B cell (primary cell): Measurements from ENCODE around the gene STAU1. TPM values are rescaled to one million over a fixed set of nuclear protein-coding genes. Genes with fewer than 3 reads are reported as not detected.

ENCODE experiments used
- ATAC-seq: fragments of 200-7000 bp; cut with Tn5 transposase; one replicate; pipeline ENCODE4 v1.10.0; 2021; ENCODE audit warnings: low read depth, mild to moderate bottlenecking, moderate number of reproducible peaks, moderate library complexity
- CTCF ChIA-PET: fragments of 350-600 bp; sonication (Branson Sonifier 250); formaldehyde crosslinking; loops from one replicate; lab custom pipeline; 2021; ENCODE audit warnings: antibody characterized with exemption, inconsistent platforms; lab: Charles Lee
- POLR2A ChIA-PET: fragments of 350-600 bp; sonication (Branson Sonifier 250); formaldehyde crosslinking; loops from one replicate; lab custom pipeline; 2021; ENCODE audit warnings: antibody characterized with exemption; lab: Charles Lee
- DNase-seq: peaks from one replicate; pipeline ENCODE4 v3.0.0; 2013
- H2AFZ ChIP-seq: 2 replicates; pipeline ENCODE4 v1.6.1; 2012; ENCODE audit warnings: mild to moderate bottlenecking, low read depth, low read length; ENCODE audit not compliant: insufficient read depth, poor library complexity, severe bottlenecking
- H3K27ac ChIP-seq, 2 donors: 1 replicate in 1 of 2; 2 replicates in 1 of 2; pipeline ENCODE4 v1.5.1; 2012 to 2013; ENCODE audit warnings: low read length in 2 of 2, mild to moderate bottlenecking in 2 of 2, moderate library complexity in 1 of 2
- H3K27me3 ChIP-seq, 4 experiments: fragments of 200-600 bp in 1 of 4; sonication (generic) in 1 of 4; replicated peaks in 1 of 4; 1 replicate in 2 of 4; 2 replicates in 2 of 4; pipeline versions ENCODE4 v1.6.1 to v1.7.0; 2013 to 2016; ENCODE audit warnings: low read length in 3 of 4, mild to moderate bottlenecking in 2 of 4, mixed read lengths in 1 of 4, moderate library complexity in 1 of 4; ENCODE audit not compliant: insufficient read depth in 4 of 4, control insufficient read depth in 3 of 4; ENCODE audit errors: control extremely low read depth in 1 of 4
- H3K36me3 ChIP-seq, 2 experiments: replicated peaks in 1 of 2; 1 replicate in 1 of 2; 2 replicates in 1 of 2; pipeline versions ENCODE4 v1.6.1 to v1.7.1; 2013; ENCODE audit warnings: low read length in 1 of 2; ENCODE audit not compliant: insufficient read depth in 2 of 2, control insufficient read depth in 1 of 2; ENCODE audit errors: control extremely low read depth in 1 of 2, extremely low read depth in 1 of 2
- H3K4me1 ChIP-seq, 2 donors: fragments of 200-600 bp in 1 of 2; sonication (generic) in 1 of 2; 1 replicate in 1 of 2; 2 replicates in 1 of 2; pipeline versions ENCODE4 v1.5.1 to v1.6.1; 2013 to 2017; ENCODE audit warnings: low read length in 2 of 2; ENCODE audit not compliant: control insufficient read depth in 2 of 2, insufficient read depth in 2 of 2
- H3K4me2 ChIP-seq: replicated peaks from 2 replicates; pipeline ENCODE3; 2012; ENCODE audit warnings: mild to moderate bottlenecking, low read depth, low read length; ENCODE audit not compliant: poor library complexity, severe bottlenecking
- H3K4me3 ChIP-seq, 5 experiments: fragments of 200-600 bp in 1 of 5; sonication (generic) in 1 of 5; 1 replicate in 3 of 5; 2 replicates in 2 of 5; pipeline versions ENCODE4 v1.5.1 to v1.7.0; 2011 to 2016; ENCODE audit warnings: low read length in 4 of 5, mild to moderate bottlenecking in 4 of 5, low read depth in 2 of 5, control low read depth in 1 of 5, moderate library complexity in 1 of 5; ENCODE audit not compliant: insufficient read depth in 1 of 5; ENCODE audit errors: control extremely low read depth in 1 of 5, extremely low read depth in 1 of 5
- H3K79me2 ChIP-seq: fragments of 200-600 bp; sonication (generic); one replicate; pipeline ENCODE4 v1.6.0; 2016; ENCODE audit warnings: low read length; ENCODE audit not compliant: control insufficient read depth, insufficient read depth
- H3K9ac ChIP-seq: fragments of 200-600 bp; sonication (generic); 2 replicates; pipeline ENCODE4 v1.6.1; 2017; ENCODE audit warnings: mild to moderate bottlenecking, low read length, moderate library complexity
- H3K9me3 ChIP-seq, 3 donors: one replicate each; pipeline versions ENCODE4 v1.6.1 to v1.7.1; 2013; ENCODE audit warnings: low read length in 2 of 3; ENCODE audit not compliant: control insufficient read depth in 2 of 3, insufficient read depth in 1 of 3; ENCODE audit errors: control extremely low read depth in 1 of 3
- H4K20me1 ChIP-seq: 2 replicates; pipeline ENCODE4 v1.6.0; 2012; ENCODE audit warnings: mild to moderate bottlenecking, low read length; ENCODE audit not compliant: insufficient read depth, control insufficient read depth, poor library complexity, severe bottlenecking
- H3K27ac Mint-ChIP-seq: one replicate; pipeline ENCODE4 v1.8.0; 2021; ENCODE audit warnings: mixed read lengths
- H3K27me3 Mint-ChIP-seq: one replicate; pipeline ENCODE4 v1.8.0; 2021; ENCODE audit warnings: mixed read lengths
- H3K4me1 Mint-ChIP-seq: one replicate; pipeline ENCODE4 v1.8.0; 2021; ENCODE audit warnings: mixed read lengths
- H3K4me3 Mint-ChIP-seq: one replicate; pipeline ENCODE4 v1.8.0; 2021; ENCODE audit warnings: mixed read lengths
- H3K9me3 Mint-ChIP-seq: one replicate; pipeline ENCODE4 v1.8.0; 2022; ENCODE audit warnings: mixed read lengths; ENCODE audit not compliant: insufficient read depth
- EZH2 ChIP-seq: IDR thresholded peaks from 2 replicates; pipeline ENCODE4 v1.6.1; 2012; ENCODE audit warnings: borderline replicate concordance, low read depth, mild to moderate bottlenecking, moderate library complexity, low read length; ENCODE audit not compliant: insufficient read depth, poor library complexity, severe bottlenecking
- WGBS: methylation state at CpG from one replicate; pipeline ENCODE4 v1.1.5; 2013; ENCODE audit warnings: missing lambda C conversion rate; ENCODE audit not compliant: insufficient coverage; 5-methylcytosine and 5-hydroxymethylcytosine counted together
- intact Hi-C: fragments of 100-400 bp; cut with micrococcal nuclease; formaldehyde crosslinking; loops from one replicate; pipeline ENCODE4 v1.10.0; 2022
- polyA plus RNA-seq: library from polyadenylated mRNA; depleted of rRNA; stranded (reverse); fragments of >200 nt; gene quantifications from 2 replicates; pipeline ENCODE4 v1.2.3, GENCODE V29; 2012
- total RNA-seq, 2 donors: library from RNA; stranded (reverse); fragments of 120-200 nt in 1 of 2; gene quantifications; 1 replicate in 1 of 2; 2 replicates in 1 of 2; pipeline versions ENCODE4 v1.2.3 to v1.2.4, GENCODE V29; 2013 to 2022
- TF ChIP-seq, protein P1 (sequence below): fragments of 200-600 bp; IDR thresholded peaks from one replicate; pipeline ENCODE4 v1.8.0; 2022; ENCODE audit warnings: antibody characterized with exemption, mild to moderate bottlenecking

The STAU1 gene
- total and polyA plus RNA-seq, 2 donors (not counting 1 experiment from before 2014, with no cell fraction given), result 15.4 to 42.9 TPM

DNA sequence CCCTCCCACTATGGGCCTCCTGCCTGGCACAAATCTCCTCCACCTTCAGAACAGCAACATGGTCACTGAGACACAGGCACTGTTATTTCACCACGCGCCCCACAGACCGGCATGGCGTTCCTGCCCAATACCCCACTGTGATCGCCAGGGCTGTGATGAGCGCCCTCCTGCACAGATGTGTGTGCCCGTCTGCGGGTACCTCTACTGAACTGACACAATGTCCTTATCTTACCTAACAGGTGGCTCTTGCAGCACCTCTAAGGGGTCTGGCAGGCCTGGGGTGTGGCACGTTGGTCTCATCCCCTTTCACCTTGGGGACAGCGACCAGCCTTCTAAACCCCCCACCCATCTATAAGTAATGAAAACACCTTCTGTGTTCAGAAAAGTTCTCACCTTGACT is 64.2 kb downstream of the STAU1 start:
- Histone ChIP-seq H2AFZ (no peak overlapping the region), H3K27me3 (no peaks in the 10 kb centered on the region), H3K36me3 (peaks cover 27 to 50% of the 10 kb centered on the region in 2 experiments), H3K4me2 (no peak overlapping the region), H3K9ac (no peak overlapping the region), H3K4me1 (no peaks in the 10 kb centered on the region), H3K27ac (no peak overlapping the region), H3K79me2 (peaks cover 17% of the 10 kb centered on the region), H3K9me3 (no peaks in the 10 kb centered on the region), H4K20me1 (peaks cover 12% of the 10 kb centered on the region), H3K4me3 (no peak overlapping the region)
- Mint-ChIP-seq H3K27ac (no peak overlapping the region), H3K4me3 (no peak overlapping the region), H3K27me3 (no peaks in the 10 kb centered on the region), H3K9me3 (no peaks in the 10 kb centered on the region), H3K4me1 (no peaks in the 10 kb centered on the region)
- DNase-seq, result no peak
- ChIA-PET POLR2A (no interaction called here), CTCF (interaction anchor here (1.0 kb wide), 1 partner anchor 9 kb away, joined by 3 read pairs; no protein-coding TSS in a partner anchor)
- 97% methylated on average over 10 of the region's 10 CpGs for WGBS
- intact Hi-C loops, result no loop called here
- TF ChIP-seq, protein P1, sequence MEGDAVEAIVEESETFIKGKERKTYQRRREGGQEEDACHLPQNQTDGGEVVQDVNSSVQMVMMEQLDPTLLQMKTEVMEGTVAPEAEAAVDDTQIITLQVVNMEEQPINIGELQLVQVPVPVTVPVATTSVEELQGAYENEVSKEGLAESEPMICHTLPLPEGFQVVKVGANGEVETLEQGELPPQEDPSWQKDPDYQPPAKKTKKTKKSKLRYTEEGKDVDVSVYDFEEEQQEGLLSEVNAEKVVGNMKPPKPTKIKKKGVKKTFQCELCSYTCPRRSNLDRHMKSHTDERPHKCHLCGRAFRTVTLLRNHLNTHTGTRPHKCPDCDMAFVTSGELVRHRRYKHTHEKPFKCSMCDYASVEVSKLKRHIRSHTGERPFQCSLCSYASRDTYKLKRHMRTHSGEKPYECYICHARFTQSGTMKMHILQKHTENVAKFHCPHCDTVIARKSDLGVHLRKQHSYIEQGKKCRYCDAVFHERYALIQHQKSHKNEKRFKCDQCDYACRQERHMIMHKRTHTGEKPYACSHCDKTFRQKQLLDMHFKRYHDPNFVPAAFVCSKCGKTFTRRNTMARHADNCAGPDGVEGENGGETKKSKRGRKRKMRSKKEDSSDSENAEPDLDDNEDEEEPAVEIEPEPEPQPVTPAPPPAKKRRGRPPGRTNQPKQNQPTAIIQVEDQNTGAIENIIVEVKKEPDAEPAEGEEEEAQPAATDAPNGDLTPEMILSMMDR, result no peak
- TF ChIP-seq EZH2, result no peak
- ATAC-seq, result no peak

DNA sequence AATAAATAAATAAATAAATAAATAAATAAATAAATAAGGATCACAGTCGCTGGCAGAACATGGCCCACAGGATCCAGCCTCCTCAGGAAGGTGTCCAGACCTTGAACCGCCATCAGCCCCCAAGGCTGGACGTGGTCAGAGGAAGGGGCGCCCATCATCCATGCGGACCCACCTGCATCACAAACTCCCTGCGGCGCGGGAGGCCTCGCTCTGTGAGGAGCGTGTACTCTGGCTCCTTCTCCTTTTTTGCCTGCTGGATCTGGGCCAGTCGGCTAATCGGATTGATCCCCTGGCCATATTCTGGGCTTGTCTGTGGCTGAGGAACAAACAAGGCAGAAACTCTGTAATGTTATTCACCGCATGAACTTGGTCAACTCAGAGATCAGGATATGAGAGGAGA is 65.2 kb downstream of the STAU1 start:
- Histone ChIP-seq H3K36me3 (peaks cover 27 to 61% of the 10 kb centered on the region in 2 experiments), H3K9me3 (no peaks in the 10 kb centered on the region), H3K27me3 (no peaks in the 10 kb centered on the region), H2AFZ (no peak overlapping the region), H3K4me1 (no peaks in the 10 kb centered on the region), H3K9ac (no peak overlapping the region), H3K4me3 (no peak overlapping the region), H3K27ac (no peak overlapping the region), H4K20me1 (peaks cover 12% of the 10 kb centered on the region), H3K4me2 (no peak overlapping the region), H3K79me2 (peaks cover 18% of the 10 kb centered on the region)
- ATAC-seq (no peak), DNase-seq (no peak)
- Mint-ChIP-seq H3K9me3 (no peaks in the 10 kb centered on the region), H3K27ac (no peak overlapping the region), H3K27me3 (no peaks in the 10 kb centered on the region), H3K4me1 (no peaks in the 10 kb centered on the region), H3K4me3 (no peak overlapping the region)
- ChIA-PET POLR2A (no interaction called here), CTCF (interaction anchor here (0.6 to 1.0 kb wide), 2 partner anchors 10 to 95 kb away, joined by 3 to 5 read pairs; no protein-coding TSS in a partner anchor)
- intact Hi-C loops, result no loop called here
- WGBS, result 98% methylated on average over 10 of the region's 13 CpGs
- TF ChIP-seq, protein P1, result no peak
- no peak for TF ChIP-seq EZH2
